ENCODE data around the gene GPHN. TPM values are rescaled to one million over a fixed set of nuclear protein-coding genes. Genes with fewer than 3 reads are reported as not detected.

The GPHN gene
- 10.7 and 17.4 TPM in 2 replicates for total RNA-seq

GRCh38 chr14:66507722-66508546 lies at the start of gene GPHN:
Gene GPHN (plus strand): TSS chr14:66508147.

GRCh38 chr14:66485910-66486421 lies 22.0 kb upstream of the GPHN start, which contains the start of gene CCDC196:
Gene CCDC196 (plus strand): TSS chr14:66486371. CDS start chr14:66486503, 132 bp downstream.

Other genes starting within 250 kb of the GPHN start
- not detected in 2 replicates for gene CCDC196, start 21.8 kb upstream of the GPHN start, total RNA-seq

Measured in subcutaneous preadipocyte (primary cell).